ENCODE data around the gene MMP8.

MMP8 gene

DNA sequence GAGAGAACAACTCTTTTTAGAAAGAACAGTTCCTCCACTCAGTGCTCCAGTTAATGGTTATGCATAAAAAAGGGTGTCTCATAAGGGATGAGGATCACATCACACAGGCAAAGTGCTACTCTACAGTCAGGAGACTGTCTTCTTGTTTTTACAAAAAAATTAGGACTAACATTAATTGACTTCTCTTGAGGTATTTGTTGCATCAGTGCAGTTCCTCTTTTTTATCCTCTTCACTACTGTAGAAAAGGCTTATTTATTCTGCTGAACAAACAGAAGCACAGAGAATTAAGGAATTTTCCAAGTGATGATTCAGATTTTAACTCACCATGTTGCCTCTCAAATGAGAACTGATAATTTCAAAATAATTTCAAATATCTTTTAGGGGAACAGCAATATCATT, 1.9 kb downstream of the MMP8 start:
- no peak for DNase-seq (ENCODE audit: low read depth)

DNA sequence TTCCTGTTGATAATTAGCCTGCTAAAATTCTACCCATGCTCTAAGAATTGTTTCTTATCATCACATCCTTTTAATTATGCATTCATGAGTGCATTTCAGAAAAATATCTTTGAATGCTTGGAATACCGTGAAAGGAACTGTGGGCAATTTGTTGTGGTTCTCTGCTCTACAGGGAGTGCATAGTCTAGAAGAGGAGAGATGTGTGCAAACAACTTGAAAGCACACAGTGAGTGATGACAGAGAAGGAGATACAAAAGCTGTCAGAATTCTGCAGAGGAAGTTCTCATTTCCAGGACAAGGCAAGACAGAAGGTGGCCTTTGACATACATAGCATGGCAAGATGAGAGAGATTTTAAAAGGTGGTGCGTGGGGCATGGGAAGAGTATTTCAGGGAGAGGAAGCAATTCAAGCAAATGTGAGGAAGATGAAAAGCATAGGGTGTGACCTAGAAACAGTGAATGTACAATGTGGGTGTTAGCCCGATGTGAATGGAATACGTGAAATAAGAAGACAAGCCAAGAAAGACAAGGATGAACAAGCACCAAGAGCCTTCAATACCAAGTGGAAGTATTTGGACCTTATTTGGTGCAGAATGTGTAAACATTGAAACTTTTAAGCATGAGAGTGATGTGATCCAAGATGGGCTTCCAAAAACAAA, 5.0 kb downstream of the MMP8 start:
- DNase-seq (ENCODE audit: low read depth), result no peak

DNA sequence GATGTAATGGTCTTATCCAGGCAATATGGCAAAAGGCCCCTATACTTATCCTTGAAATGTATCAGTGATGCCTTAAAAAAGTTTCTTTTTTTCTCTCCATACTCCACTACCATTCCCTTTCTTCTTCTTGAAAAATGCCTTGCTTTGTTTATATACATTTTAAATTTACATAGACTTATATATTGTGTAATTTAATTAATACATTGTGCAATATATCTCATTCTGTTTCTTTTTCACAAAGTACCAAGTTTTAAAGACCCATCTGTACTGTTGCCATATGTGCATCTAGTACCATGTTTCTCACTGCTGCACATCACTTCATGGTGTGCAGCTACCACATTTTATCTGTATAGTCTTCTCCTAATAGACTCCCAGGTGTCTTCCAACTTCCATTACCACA, 7.5 kb downstream of the MMP8 start:
- no peak for DNase-seq (ENCODE audit: low read depth)

GRCh38 chr11:102716527-102716926, 8.2 kb downstream of the MMP8 start:
- DNase-seq (ENCODE audit: low read depth), result no peak

DNA sequence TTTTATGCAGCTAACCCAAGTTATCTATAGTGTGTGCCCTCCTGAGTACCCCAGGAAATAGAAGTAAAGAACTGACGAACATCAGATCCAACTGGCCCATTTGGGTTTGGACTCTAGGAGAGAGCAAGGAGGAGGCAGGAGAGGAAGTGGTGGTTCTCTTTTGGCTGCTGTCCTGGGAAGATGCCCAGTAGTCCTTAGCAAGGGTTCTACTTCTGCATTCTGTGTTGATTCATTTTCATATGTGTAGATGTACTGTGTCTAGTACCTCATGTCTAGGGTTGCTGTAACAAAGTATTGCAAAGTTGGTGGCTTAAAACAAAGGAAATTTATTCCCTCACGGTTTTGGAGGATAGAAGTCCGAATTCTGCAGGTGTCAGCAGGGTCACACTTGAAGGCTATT, 12.6 kb downstream of the MMP8 start:
- DNase-seq (ENCODE audit: low read depth), result no peak

DNA sequence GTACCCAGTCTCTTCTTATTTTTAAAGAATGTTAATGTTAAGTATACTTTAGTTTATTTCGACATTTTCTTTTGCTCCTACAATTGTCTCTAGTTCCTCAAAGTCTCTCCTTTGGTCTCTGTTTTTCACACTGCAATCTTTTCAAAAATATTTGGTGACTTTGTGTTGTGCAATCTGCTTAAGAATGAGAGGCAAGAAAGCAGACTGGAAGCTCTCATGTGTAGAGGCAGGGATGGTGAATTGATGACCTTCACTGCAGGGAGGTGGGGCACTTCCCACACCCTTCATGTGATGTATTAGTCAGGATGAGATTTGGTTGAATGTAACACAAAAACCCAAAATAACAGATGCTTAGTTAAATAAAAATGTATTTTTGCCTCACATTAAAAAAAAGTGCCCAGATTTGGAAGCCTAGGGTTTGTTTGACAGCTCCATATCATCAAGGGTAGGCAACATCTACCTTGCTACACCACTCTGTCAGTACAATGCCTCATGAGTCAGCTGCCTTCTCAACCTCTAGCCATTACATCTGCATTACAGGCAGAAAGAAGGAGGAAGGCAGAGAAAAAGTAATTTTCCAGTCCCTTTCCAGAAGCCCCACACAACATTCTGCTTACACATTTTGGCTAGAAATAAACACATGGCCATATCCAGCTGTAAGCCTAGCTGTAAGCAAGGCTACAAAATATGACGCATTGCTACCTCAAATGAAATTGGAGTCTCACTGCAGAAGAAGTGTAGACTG, 15.4 kb downstream of the MMP8 start:
- DNase-seq (ENCODE audit: low read depth), result no peak

DNA sequence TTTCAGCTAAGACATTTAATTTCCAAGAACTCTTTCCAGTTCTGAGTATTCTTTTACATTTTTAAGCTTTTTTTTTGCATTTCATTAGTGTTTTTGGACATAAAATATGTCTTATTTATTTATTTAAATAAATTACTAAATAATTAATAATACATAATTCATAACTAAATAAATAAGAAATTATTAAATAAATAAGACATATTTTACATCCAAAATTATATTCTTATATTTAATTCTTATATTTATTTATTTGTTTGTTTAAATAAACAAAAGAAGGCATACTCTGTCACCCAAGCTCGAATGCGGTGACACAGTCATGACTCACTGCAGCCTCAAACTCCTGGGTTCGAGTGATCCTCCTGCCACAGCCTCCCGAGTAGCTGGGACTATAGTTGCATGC, 16.1 kb downstream of the MMP8 start:
- no peak for DNase-seq (ENCODE audit: low read depth)

DNA sequence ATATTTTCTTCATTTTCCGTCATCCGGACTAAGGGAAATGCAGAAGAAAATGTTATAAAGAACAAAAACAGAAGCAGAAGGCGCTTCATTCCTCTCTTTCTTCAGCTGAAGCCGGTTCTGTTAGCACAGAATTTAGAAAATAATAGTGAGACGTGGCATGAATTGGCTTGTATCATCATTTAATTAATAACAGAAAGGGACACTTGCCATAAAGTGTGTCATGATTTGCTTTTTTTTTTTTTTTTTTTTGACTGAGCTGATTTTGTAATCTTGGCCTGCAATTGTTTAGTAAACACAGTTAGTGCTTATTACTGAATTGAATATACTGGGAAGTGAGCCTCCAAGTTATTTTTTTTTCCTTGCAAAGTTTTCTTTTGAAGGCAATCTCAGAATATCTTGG, 19.1 kb downstream of the MMP8 start, which contains the start of gene MMP27:
Gene MMP27 (minus strand): TSS at position 144 of the 400 bp plus-strand sequence. CDS start 55 bp downstream, at position 89.
- DNase-seq (ENCODE audit: low read depth), result no peak

DNA sequence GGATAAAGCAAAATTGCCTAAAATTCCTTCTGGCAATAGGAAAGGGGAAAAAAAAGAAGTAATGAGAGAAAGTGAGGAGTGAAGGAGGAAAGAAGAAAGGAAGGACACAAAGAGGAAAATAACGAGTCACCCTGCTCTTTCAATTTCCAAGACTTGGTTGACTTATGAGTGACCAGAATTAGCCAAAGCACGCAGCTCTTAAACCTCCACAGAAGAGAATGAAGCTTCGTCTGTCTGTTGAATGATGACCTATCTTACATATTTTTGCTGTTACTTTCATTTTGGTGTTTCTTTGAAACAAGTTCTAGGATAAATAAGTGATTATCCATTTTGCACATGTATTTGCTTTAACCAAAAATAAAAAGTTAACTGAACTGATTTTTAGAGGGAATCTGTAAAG, 19.9 kb downstream of the MMP8 start:
- DNase-seq (ENCODE audit: low read depth), result no peak

DNA sequence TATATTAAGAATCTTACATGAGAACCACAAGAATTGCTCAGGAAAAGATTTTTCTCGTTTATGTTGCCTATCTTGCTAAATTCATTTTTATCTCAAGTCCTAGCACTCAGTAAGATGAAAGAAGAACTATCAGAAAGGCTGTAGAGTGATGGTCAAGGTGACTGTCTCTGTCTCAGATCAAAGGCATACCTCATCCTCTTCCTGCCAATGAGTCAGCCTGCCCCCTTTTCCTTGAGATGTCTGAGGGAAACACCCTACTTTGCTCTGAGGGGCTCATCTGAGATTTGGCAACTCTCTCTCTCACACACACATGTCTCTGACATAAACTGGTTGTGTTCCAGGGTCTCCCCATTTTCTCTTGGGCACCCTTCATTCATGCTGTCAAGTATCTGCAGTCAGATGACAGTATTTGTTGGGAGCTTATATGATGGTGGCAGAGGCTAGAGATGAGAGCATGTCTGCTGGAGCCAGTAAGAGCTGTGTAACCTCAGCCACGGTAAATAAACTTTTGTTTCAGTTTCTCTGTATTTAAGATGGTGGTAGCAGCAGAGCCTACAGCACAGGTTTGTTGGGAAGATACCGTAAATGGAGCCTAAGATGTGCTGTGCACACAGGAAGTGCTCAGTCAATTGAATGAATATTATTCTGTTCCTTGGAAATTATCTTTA, 20.8 kb downstream of the MMP8 start:
- DNase-seq (ENCODE audit: low read depth), result no peak

DNA sequence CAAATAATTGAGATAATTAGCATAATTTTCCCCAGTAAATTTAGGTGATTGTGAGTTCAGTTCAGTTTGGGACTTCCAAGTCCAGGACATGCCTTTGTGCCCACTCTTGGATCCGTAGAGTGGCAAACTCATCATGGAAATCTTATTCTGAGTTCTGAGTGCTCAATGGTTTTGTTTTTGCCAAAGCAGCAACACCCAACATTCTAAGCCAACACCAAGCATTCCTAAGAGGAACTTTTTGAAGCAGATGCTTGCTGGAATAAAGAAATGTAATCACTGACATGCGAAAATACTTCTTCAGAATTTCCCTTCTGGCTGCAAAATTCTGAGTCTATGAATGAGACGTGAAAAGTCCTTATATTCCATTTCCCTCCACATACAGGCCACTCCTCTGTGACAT, 29.6 kb downstream of the MMP8 start:
- DNase-seq (ENCODE audit: low read depth), result no peak

- no peak for DNase-seq (ENCODE audit: low read depth)
These were observed 39.0 kb downstream of the MMP8 start for GRCh38 chr11:102685754-102686153.

- no peak for DNase-seq (ENCODE audit: low read depth)
These were observed 39.4 kb downstream of the MMP8 start for GRCh38 chr11:102685338-102685737.

GRCh38 chr11:102683277-102683676, 41.5 kb downstream of the MMP8 start:
- no peak for DNase-seq (ENCODE audit: low read depth)

DNA sequence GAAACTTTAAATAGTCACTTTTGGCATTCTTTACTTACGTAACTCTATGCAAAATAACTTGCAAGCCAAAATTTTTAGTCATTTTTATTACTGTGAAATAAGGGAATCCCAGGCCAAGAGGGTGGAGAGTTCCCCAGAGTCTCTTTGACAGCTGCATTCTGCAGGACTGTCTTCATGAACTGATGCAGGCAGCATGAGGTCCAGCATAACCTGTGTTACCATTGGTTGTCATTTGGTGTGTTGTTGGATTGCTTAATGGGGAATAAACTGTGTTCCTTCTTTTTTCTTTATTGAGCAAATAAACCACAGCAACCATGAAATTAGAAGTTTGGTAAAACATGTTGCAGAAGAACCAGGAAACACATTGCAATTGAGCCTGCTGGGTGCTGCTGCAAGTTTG, 43.8 kb downstream of the MMP8 start:
- DNase-seq (ENCODE audit: low read depth), result no peak

DNA sequence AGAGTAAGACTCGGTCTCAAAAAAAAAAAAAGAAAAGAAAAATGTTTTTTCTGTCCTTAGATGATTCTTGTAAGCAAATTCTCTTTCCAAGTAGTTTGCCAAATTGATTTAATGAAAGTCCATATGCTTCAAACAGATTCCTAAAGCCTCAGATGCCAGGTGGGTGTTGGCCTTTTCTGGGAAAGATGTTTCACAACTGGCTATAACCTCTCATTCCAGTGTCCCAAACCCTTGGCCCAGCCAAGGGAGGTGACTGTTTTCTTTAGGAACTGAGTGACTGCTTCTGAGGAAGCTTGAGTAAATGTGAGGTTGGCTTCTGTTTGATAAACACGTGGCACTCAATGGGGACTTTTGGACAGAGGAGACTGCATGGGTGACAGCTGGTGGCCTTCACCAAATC, 46.7 kb downstream of the MMP8 start:
- DNase-seq (ENCODE audit: low read depth), result no peak

GRCh38 chr11:102676084-102676483, 48.7 kb downstream of the MMP8 start:
- no peak for DNase-seq (ENCODE audit: low read depth)

- no peak for DNase-seq (ENCODE audit: low read depth)
These were observed 55.1 kb downstream of the MMP8 start for GRCh38 chr11:102669664-102670063.

GRCh38 chr11:102666331-102666957, 58.3 kb downstream of the MMP8 start:
- DNase-seq (ENCODE audit: low read depth), result peak; percentile 3

DNA sequence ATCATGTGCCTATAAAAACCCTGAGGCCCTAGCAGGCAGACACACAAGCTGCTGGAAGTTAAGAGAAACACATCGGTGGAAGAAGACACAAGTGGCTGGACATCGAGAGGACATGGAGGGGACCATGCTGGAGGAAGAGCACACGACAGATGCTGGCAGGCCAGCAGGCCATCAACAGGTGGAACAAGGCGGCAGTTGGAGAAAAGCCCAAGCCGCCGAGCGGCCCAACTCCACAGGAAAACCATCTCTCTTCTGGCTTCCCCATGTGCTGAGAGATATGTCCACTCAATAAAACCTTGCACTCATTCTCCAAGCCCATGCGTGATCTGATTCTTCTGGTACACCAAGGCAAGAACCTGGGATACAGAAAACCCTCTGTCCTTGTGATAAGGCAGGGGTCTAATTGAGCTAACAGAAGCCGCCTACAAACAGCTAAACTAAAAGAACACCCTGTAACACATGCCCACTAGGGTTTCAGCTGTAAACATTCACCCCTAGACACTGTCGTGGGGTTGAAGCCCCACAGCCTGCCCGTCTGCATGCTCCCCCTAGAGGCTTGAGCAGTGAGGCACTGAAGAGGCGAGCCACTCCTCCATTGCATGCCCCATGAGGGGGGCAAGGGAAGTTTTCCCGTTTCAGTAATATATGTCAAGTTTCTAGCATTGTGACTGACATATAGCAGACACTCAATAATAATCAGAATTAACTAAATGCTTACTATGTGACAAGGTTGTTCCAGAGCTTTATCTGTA, 60.6 kb downstream of the MMP8 start:
- no peak for DNase-seq (ENCODE audit: low read depth)

GRCh38 chr11:102662607-102663006, 62.1 kb downstream of the MMP8 start:
- no peak for DNase-seq (ENCODE audit: low read depth)
